Thyroid gland (tissue), 4 donors: ENCODE data around the gene DENND1C.

Experiments used
- POLR2A ChIP-seq, 2 donors: fragments of 450-650 bp; IDR thresholded peaks; one replicate each; pipeline ENCODE4 v1.6.1; 2017; ENCODE audit warnings: antibody characterized with exemption in 2 of 2, mild to moderate bottlenecking in 2 of 2, moderate library complexity in 1 of 2
- TF ChIP-seq, protein P1 (sequence below), 6 experiments: fragments of 200-600 bp in 3 of 6; fragments of 450-650 bp in 3 of 6; sonication (generic) in 3 of 6; IDR thresholded peaks; one replicate each; pipeline ENCODE4 v1.5.1; 2016 to 2019; ENCODE audit warnings: antibody characterized with exemption in 6 of 6, mild to moderate bottlenecking in 2 of 6, inconsistent platforms in 1 of 6, moderate library complexity in 1 of 6

DNA sequence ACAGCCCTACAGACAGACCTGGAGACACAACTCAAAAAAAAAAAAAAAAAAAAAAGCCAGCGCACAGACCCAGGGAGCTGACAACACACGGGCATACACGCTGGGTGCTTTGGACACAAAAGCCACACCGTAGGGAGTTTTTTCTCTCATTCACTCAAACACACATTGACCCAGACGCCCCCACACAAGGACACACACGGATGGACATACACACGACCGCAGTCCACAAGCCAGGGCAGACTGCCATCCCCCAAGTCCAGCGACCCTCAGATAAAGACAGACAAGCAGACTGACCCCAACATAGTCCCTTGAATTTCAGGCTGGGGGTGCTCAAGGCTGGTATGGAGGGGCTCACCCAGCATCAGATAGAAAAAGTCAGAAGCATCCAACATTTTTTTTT, 32.5 kb upstream of the DENND1C start:
- TF ChIP-seq, protein P1, sequence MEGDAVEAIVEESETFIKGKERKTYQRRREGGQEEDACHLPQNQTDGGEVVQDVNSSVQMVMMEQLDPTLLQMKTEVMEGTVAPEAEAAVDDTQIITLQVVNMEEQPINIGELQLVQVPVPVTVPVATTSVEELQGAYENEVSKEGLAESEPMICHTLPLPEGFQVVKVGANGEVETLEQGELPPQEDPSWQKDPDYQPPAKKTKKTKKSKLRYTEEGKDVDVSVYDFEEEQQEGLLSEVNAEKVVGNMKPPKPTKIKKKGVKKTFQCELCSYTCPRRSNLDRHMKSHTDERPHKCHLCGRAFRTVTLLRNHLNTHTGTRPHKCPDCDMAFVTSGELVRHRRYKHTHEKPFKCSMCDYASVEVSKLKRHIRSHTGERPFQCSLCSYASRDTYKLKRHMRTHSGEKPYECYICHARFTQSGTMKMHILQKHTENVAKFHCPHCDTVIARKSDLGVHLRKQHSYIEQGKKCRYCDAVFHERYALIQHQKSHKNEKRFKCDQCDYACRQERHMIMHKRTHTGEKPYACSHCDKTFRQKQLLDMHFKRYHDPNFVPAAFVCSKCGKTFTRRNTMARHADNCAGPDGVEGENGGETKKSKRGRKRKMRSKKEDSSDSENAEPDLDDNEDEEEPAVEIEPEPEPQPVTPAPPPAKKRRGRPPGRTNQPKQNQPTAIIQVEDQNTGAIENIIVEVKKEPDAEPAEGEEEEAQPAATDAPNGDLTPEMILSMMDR (IDR thresholded peaks at IDR 0.05) = no peak
- TF ChIP-seq POLR2A (IDR thresholded peaks at IDR 0.05) = no peak
